DMS153 treated with DMSO at 0.1 percent for 48 hours (cell line): ENCODE measurements around the gene TRIM40.

Experiments
- DNase-seq: peaks from one replicate; lab custom pipeline; 2025; ENCODE audit not compliant: unreplicated experiment; lab: John Stamatoyannopoulos, UW

Gene TRIM40

GRCh38 chr6:30195951-30196350 is 60.0 kb downstream of the TRIM40 start:
- no peak for DNase-seq

GRCh38 chr6:30196376-30196775 is 60.4 kb downstream of the TRIM40 start:
- DNase-seq, result no peak
